ENCODE results near the gene FALEC. TPM values are rescaled to one million over a fixed set of nuclear protein-coding genes. Genes with fewer than 3 reads are reported as not detected.

Gene FALEC
- total RNA-seq (ENCODE audit: insufficient read depth, low replicate concordance) = not detected

GRCh38 chr1:150515328-150516049, at the start of gene FALEC:
FALEC (plus strand) TSS chr1:150515752.
- peak; percentile 99 for DNase-seq (ENCODE audit: low spot score)

GRCh38 chr1:150466964-150467363, 48.6 kb upstream of the FALEC start:
- no peak for DNase-seq (ENCODE audit: low spot score)

GRCh38 chr1:150469291-150469690, 46.3 kb upstream of the FALEC start:
- no peak for DNase-seq (ENCODE audit: low spot score)

- no peak for DNase-seq (ENCODE audit: low spot score)
Observed at GRCh38 chr1:150472601-150473200, 42.9 kb upstream of the FALEC start.

GRCh38 chr1:150473659-150474058, 41.9 kb upstream of the FALEC start:
- DNase-seq (ENCODE audit: low spot score) = no peak

GRCh38 chr1:150474869-150475268, 40.7 kb upstream of the FALEC start:
- DNase-seq (ENCODE audit: low spot score) = no peak

- peak; percentile 15 for DNase-seq (ENCODE audit: low spot score)
Observed at GRCh38 chr1:150476754-150477153, 38.8 kb upstream of the FALEC start.

- DNase-seq (ENCODE audit: low spot score) = no peak
Observed at GRCh38 chr1:150477320-150477719, 38.2 kb upstream of the FALEC start.

GRCh38 chr1:150477733-150478132, 37.8 kb upstream of the FALEC start:
- DNase-seq (ENCODE audit: low spot score) = no peak

- DNase-seq (ENCODE audit: low spot score) = no peak
Observed at GRCh38 chr1:150479370-150479769, 36.2 kb upstream of the FALEC start.

- no peak for DNase-seq (ENCODE audit: low spot score)
Observed at GRCh38 chr1:150479927-150480352, 35.6 kb upstream of the FALEC start.

- no peak for DNase-seq (ENCODE audit: low spot score)
Observed at GRCh38 chr1:150484431-150484830, 31.1 kb upstream of the FALEC start.

- DNase-seq (ENCODE audit: low spot score) = peak; percentile 17
Observed at GRCh38 chr1:150484861-150485260, 30.7 kb upstream of the FALEC start.

GRCh38 chr1:150486966-150487762, 28.4 kb upstream of the FALEC start, which contains the start of gene TARS2:
TARS2 (plus strand) TSS chr1:150487419; CDS start chr1:150487451, 32 bp downstream.
- peak; percentile 99 for DNase-seq (ENCODE audit: low spot score)

GRCh38 chr1:150487763-150488115, 27.8 kb upstream of the FALEC start:
- DNase-seq (ENCODE audit: low spot score) = no peak

- DNase-seq (ENCODE audit: low spot score) = no peak
Observed at GRCh38 chr1:150493175-150493574, 22.4 kb upstream of the FALEC start.

- no peak for DNase-seq (ENCODE audit: low spot score)
Observed at GRCh38 chr1:150498342-150498741, 17.2 kb upstream of the FALEC start.

GRCh38 chr1:150505431-150505830, 10.1 kb upstream of the FALEC start:
- no peak for DNase-seq (ENCODE audit: low spot score)

GRCh38 chr1:150507912-150508864, 7.4 kb upstream of the FALEC start, which contains the start of gene ECM1:
ECM1 (plus strand) TSS chr1:150508109; CDS start chr1:150508210, 101 bp downstream.
- peak; percentile 78 for DNase-seq (ENCODE audit: low spot score)

GRCh38 chr1:150508982-150509381, 6.6 kb upstream of the FALEC start:
- DNase-seq (ENCODE audit: low spot score) = no peak

GRCh38 chr1:150511551-150511950, 4.0 kb upstream of the FALEC start:
- DNase-seq (ENCODE audit: low spot score) = no peak
